K562 (cell line): ENCODE data around the gene COL6A2.

ENCODE experiments used
- CBX8 ChIP-seq: fragments of 200-600 bp; sonication (generic); IDR thresholded peaks from 2 replicates; pipeline ENCODE4 v1.6.1; 2012; ENCODE audit warnings: borderline replicate concordance, mixed run types, low read depth, mild to moderate bottlenecking, moderate library complexity, mixed read lengths, low read length, control low read depth, inconsistent platforms; ENCODE audit not compliant: poor library complexity, severe bottlenecking; ENCODE audit errors: extremely low read depth
- CEBPB ChIP-seq: fragments of 450-650 bp; IDR thresholded peaks from 2 replicates; pipeline ENCODE4 v1.6.1; 2016; ENCODE audit warnings: missing genetic modification characterization, missing compliant biosample characterization
- CTCF ChIP-seq, 3 experiments: IDR thresholded peaks in 2 of 3; conservative IDR thresholded peaks in 1 of 3; 2 replicates each; pipeline ENCODE4 v1.5.1; 2011 to 2012; ENCODE audit warnings: low read length in 3 of 3, mild to moderate bottlenecking in 3 of 3, control low read depth in 2 of 3, improper control_type of control experiment in 1 of 3, inconsistent platforms in 1 of 3, low read depth in 1 of 3, mixed read lengths in 1 of 3, moderate library complexity in 1 of 3; ENCODE audit not compliant: insufficient read depth in 2 of 3
- E2F5 ChIP-seq: sonication (generic); formaldehyde crosslinking; IDR thresholded peaks from 2 replicates; pipeline ENCODE4 v1.8.0; 2022; ENCODE audit warnings: mild to moderate bottlenecking, missing genetic modification reagents
- FOXA3 ChIP-seq, 2 experiments: fragments of 450-650 bp in 1 of 2; sonication (generic) in 1 of 2; formaldehyde crosslinking; IDR thresholded peaks in 1 of 2; conservative IDR thresholded peaks in 1 of 2; 2 replicates each; pipeline versions ENCODE4 v1.4.0 to v1.8.0; 2020 to 2022; ENCODE audit warnings: mild to moderate bottlenecking in 2 of 2, missing genetic modification reagents in 1 of 2
- FOXJ3 ChIP-seq: sonication (generic); formaldehyde crosslinking; IDR thresholded peaks from 2 replicates; pipeline ENCODE4 v1.4.0; 2020; ENCODE audit warnings: mild to moderate bottlenecking, missing genetic modification reagents
- HNRNPUL1 ChIP-seq: fragments of 200-400 bp; formaldehyde crosslinking; IDR thresholded peaks from 2 replicates; pipeline ENCODE4 v1.6.1; 2017; ENCODE audit warnings: low read length
- MEF2D ChIP-seq: conservative IDR thresholded peaks from 2 replicates; pipeline ENCODE4 v1.6.1; 2016; ENCODE audit warnings: low read depth, missing genetic modification characterization, missing compliant biosample characterization
- MTA1 ChIP-seq: fragments of 450-650 bp; IDR thresholded peaks from 2 replicates; pipeline ENCODE4 v1.6.1; 2017; ENCODE audit warnings: borderline replicate concordance
- PRPF4 ChIP-seq: fragments of 200-400 bp; formaldehyde crosslinking; IDR thresholded peaks from one replicate; pipeline ENCODE4 v1.6.1; 2017; ENCODE audit warnings: low read length, low read depth, mild to moderate bottlenecking; ENCODE audit not compliant: insufficient read depth, poor library complexity, severe bottlenecking
- RAD21 ChIP-seq, 2 experiments: fragments of 250-450 bp in 1 of 2; fragments of 450-650 bp in 1 of 2; sonication (Bioruptor Pico) in 1 of 2; formaldehyde crosslinking in 1 of 2; IDR thresholded peaks in 1 of 2; conservative IDR thresholded peaks in 1 of 2; 2 replicates each; pipeline versions ENCODE4 v1.4.0 to v1.8.0; 2020 to 2022; ENCODE audit warnings: mild to moderate bottlenecking in 2 of 2, moderate library complexity in 1 of 2
- RFX5 ChIP-seq: IDR thresholded peaks from 2 replicates; pipeline ENCODE4 v1.6.1; 2011; ENCODE audit warnings: low read depth, mild to moderate bottlenecking, improper control_type of control experiment, low read length
- ZBTB43 ChIP-seq: sonication (generic); formaldehyde crosslinking; IDR thresholded peaks from 2 replicates; pipeline ENCODE4 v1.8.0; 2023; ENCODE audit warnings: mild to moderate bottlenecking, missing genetic modification reagents
- ZNF785 ChIP-seq: fragments of 250-450 bp; sonication (Bioruptor Pico); IDR thresholded peaks from 2 replicates; pipeline ENCODE4 v1.4.0; 2020; ENCODE audit warnings: mild to moderate bottlenecking

GRCh38 chr21:46116189-46116775 lies 18.4 kb downstream of the COL6A2 start:
- no peak for TF ChIP-seq E2F5
- TF ChIP-seq CEBPB (tag): no peak
- TF ChIP-seq HNRNPUL1: no peak
- TF ChIP-seq MEF2D (tag): no peak
- no peak for TF ChIP-seq RAD21 (CRISPR knock-in tag; conservative IDR thresholded peaks at IDR 0.05 in 1 of 2, IDR thresholded peaks at IDR 0.05 in 1 of 2)
- no peak for TF ChIP-seq ZNF785 (CRISPR knock-in tag)
- TF ChIP-seq ZBTB43: no peak
- no peak for TF ChIP-seq MTA1
- TF ChIP-seq FOXJ3 (CRISPR knock-in tag): no peak
- TF ChIP-seq CTCF (IDR thresholded peaks at IDR 0.05 in 2 of 3, conservative IDR thresholded peaks at IDR 0.05 in 1 of 3; ENCODE audit: insufficient read depth in 2 of 3, low read depth in 1 of 3, low read length in 3 of 3): no peak
- TF ChIP-seq RFX5: no peak
- TF ChIP-seq FOXA3 (CRISPR knock-in tag; conservative IDR thresholded peaks at IDR 0.05 in 1 of 2, IDR thresholded peaks at IDR 0.05 in 1 of 2): no peak
- TF ChIP-seq CBX8: no peak
- no peak for TF ChIP-seq PRPF4
